Mucosa of descending colon (tissue), 3 donors: ENCODE results near the gene CCND3. TPM values are rescaled to one million over a fixed set of nuclear protein-coding genes. Genes with fewer than 3 reads are reported as not detected.

Experiments used
- ATAC-seq: fragments of 200-7000 bp; cut with Tn5 transposase; one replicate; pipeline ENCODE4 v1.9.1; 2020; ENCODE audit warnings: mild to moderate bottlenecking, moderate library complexity
- DNase-seq, 3 donors: peaks; one replicate each; pipeline ENCODE4 v3.0.0-alpha.2; 2020
- H3K36me3 ChIP-seq: fragments of 200-600 bp; one replicate; pipeline ENCODE4 v1.8.0; 2021; ENCODE audit warnings: low read depth, mild to moderate bottlenecking
- H3K4me1 ChIP-seq: fragments of 200-600 bp; one replicate; pipeline ENCODE4 v1.8.0; 2021; ENCODE audit warnings: low read depth, mild to moderate bottlenecking
- H3K4me3 ChIP-seq: fragments of 200-600 bp; one replicate; pipeline ENCODE4 v1.8.0; 2021; ENCODE audit warnings: mild to moderate bottlenecking
- H3K9me3 ChIP-seq: fragments of 200-600 bp; one replicate; pipeline ENCODE4 v1.8.0; 2021; ENCODE audit warnings: mild to moderate bottlenecking
- intact Hi-C, 2 donors: fragments of 100-400 bp; cut with DNase I in 1 of 2; cut with micrococcal nuclease in 1 of 2; formaldehyde crosslinking; loops; one replicate each; pipeline versions ENCODE4 v1.11.0 to v1.11.1; 2022; cut with DNase I, micrococcal nuclease
- total RNA-seq, 3 donors: library from RNA; stranded (reverse); fragmentation: NEBNext Ultra II Directional in 2 of 3; extraction: Animal tissue kit (Norgen Biotek cat#: 25700) in 2 of 3; gene quantifications; one replicate each; pipeline versions ENCODE4 v1.2.1 to v1.2.4, GENCODE V29; 2021 to 2023
- TF ChIP-seq, protein P1 (sequence below): fragments of 200-600 bp; IDR thresholded peaks from one replicate; pipeline ENCODE4 v1.8.0; 2022; ENCODE audit warnings: antibody characterized with exemption, mild to moderate bottlenecking
- donor health status: DM: no; HTN: no; CAD: no; lungs with moderate emphysema.
- donor health status: DM: no; HTN: no; CAD: no.
- donor health status: DM: no; HTN: yes; CAD: no.

CCND3 gene
- total RNA-seq, 3 donors from 2014 or later = 51.2 to 69.1 (median 60.0) TPM

DNA sequence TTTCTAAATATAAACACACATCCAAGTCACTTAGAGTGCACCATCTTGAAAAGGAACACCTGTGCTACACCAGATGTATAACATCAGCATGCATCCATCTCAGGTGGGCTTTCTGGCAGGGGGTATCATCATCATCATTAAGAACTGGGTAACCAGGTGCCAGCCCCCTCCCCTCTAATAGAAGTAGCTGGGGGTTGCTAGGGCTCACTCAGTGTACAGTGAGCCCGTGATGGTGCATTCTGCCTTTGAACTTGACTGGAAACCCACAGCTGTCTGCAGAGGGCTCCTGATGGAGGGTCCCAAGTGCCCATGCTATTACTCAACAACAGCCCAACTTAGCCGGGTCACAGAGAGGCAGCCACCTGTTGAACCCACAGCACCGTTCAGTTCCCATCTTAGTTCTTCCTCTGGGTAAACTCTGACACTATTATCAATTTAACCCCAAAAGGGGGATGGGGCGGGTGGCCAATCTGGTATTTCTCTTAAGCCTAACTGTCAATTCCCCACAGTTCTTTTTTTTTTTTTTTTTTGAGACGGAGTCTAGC, 32.7 kb upstream of the CCND3 start:
- intact Hi-C loops = no loop called here
- H3K4me1 ChIP-seq = peaks cover 2% of the 10 kb centered on the region
- TF ChIP-seq, protein P1, sequence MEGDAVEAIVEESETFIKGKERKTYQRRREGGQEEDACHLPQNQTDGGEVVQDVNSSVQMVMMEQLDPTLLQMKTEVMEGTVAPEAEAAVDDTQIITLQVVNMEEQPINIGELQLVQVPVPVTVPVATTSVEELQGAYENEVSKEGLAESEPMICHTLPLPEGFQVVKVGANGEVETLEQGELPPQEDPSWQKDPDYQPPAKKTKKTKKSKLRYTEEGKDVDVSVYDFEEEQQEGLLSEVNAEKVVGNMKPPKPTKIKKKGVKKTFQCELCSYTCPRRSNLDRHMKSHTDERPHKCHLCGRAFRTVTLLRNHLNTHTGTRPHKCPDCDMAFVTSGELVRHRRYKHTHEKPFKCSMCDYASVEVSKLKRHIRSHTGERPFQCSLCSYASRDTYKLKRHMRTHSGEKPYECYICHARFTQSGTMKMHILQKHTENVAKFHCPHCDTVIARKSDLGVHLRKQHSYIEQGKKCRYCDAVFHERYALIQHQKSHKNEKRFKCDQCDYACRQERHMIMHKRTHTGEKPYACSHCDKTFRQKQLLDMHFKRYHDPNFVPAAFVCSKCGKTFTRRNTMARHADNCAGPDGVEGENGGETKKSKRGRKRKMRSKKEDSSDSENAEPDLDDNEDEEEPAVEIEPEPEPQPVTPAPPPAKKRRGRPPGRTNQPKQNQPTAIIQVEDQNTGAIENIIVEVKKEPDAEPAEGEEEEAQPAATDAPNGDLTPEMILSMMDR = no peak

DNA sequence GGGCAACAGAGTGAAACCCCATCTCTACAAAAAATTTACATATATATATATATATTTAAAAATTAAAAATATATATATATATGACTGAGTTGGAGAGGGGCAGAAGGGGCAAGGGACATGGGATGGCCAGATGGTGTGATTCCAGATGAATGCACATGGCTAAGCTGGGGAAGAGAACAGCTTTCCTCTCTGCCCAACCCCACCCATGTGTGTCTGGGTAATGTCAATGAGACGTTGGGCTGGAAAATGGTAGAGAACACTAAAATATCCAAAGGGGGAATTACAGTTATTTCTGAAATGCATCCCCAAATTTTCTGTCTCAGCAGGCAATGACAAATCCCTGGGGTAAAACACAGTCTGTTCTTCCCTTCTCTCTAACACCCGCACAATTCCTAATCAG, 31.2 kb upstream of the CCND3 start:
- DNase-seq = no peak
- TF ChIP-seq, protein P1 = no peak
- no peak for ATAC-seq

More for the DNA sequence above, 32.7 kb upstream of the CCND3 start:
- H3K4me3 ChIP-seq = no peak overlapping the region
- ATAC-seq = no peak
- DNase-seq = no peak
- no peaks in the 10 kb centered on the region for H3K36me3 ChIP-seq
- H3K9me3 ChIP-seq = no peaks in the 10 kb centered on the region

DNA sequence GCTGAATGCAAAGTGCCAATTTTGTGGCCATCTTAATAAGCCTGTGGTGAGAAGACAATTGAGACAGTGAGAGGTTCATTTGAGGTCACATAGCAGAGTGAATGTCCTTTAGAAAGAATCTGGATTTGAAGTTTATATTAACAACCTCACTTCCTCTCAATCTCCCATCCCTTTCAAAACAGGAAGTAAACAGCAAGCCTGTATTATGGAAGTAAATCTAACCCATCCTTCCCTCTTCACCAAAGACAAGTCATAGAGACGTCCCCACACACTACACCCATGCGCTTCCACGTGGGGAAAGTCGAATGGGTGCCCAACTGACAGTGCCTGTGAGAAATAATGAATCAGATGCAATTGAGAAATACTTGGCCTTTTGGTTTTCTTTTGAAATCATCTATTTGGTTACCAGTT, 28.8 kb upstream of the CCND3 start:
- peak; percentile 36 for ATAC-seq
- Histone ChIP-seq H3K4me3 (no peak overlapping the region), H3K36me3 (no peaks in the 10 kb centered on the region), H3K9me3 (no peaks in the 10 kb centered on the region), H3K4me1 (peaks cover 2% of the 10 kb centered on the region)
- no peak for DNase-seq
- intact Hi-C loops = no loop called here
- TF ChIP-seq, protein P1 = no peak

More for the DNA sequence above, 31.2 kb upstream of the CCND3 start:
- H3K4me3 ChIP-seq = no peak overlapping the region
- peaks cover 2% of the 10 kb centered on the region for H3K4me1 ChIP-seq
- no peaks in the 10 kb centered on the region for H3K36me3 ChIP-seq
- no peaks in the 10 kb centered on the region for H3K9me3 ChIP-seq
- intact Hi-C loops = no loop called here

DNA sequence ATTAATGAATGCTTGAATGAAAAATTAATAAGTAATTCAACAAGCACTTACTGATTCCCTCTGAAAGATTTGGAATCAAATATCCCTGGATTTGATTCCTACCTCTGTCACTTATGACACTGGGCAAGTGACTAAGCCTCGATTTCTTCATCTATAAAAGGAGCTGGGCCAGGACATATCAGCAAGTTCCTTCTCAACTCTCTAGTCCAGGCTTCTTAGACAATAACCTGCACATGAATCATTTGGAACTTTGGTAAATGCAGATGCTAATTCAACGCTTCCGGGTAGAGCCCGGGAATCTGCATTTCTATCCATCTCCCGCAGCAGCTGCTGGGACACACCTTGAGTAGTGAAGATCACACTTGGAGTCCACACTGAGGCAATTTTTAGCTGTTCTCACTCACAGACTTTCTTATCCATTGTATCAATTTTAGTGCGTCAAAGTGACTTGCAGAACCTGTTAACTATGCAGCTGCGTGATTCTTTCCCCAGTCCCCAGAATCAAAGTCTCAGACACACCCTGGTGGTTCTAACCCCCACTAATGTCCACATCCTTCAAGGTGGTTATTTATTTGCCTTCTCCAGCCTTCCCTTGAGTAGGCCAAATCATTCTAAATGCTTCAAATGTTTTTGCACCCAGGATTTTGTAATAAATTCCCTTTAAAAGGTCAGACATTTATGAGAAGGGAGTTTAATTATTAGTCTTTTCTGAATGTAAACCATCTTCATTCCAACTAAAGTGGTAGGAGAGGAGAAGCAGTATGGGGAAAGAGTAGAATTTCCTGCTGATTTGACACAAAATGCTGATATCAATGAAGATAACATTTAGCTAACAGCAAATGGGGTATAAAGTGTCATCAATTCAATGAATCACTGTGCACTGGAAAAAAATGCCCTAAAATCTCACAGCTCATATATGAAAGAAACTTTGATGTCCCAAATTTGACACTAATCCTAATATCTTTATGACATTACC, 26.0 kb upstream of the CCND3 start:
- TF ChIP-seq, protein P1 = no peak
- ATAC-seq (no peak), DNase-seq (no peak)
- intact Hi-C loops = no loop called here
- no peaks in the 10 kb centered on the region for H3K36me3 ChIP-seq
- no peaks in the 10 kb centered on the region for H3K9me3 ChIP-seq
- H3K4me1 ChIP-seq = peaks cover 2% of the 10 kb centered on the region
- H3K4me3 ChIP-seq = no peak overlapping the region

DNA sequence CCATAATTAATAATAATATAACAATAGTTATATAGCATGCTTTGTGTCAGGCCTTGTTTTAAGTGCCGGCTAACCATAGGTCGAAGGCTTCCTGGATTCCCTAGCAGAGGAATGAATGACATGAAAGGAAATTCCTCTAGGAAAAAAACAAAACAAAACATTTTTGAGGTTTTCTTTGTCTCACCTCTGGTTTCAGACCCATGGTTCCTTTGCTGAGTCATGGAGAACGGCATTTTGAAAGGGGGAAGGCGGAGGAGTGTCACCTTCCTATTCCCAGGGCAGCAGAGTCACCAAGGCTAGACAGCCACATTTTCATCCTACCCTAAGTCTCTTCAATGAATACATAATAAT, 25.3 kb upstream of the CCND3 start:
- DNase-seq (no peak), ATAC-seq (no peak)
- no peak overlapping the region for H3K4me3 ChIP-seq
- H3K4me1 ChIP-seq = peaks cover 2% of the 10 kb centered on the region
- no peaks in the 10 kb centered on the region for H3K9me3 ChIP-seq
- TF ChIP-seq, protein P1 = no peak
- intact Hi-C loops = no loop called here
- H3K36me3 ChIP-seq = no peaks in the 10 kb centered on the region
